ENCODE data around the gene FBXO15.

DNA sequence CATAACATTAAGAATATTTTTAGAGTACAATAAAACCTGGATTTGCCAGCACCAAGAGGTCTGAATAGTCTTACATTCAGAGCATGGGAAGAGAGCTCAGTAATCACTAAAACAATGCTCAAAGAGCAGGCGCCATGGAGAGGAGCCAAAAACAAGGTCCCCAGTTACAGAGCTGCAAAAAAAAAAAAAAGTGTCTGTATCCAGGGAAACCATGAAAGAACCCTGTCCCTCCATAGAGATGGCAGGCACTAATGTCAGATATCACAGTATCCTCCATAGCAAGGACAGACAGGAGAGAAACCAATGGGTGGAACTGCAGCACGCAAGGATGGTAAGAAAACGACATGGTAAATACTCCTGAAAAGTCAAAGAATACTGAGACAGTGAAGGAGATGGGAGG, 19.5 kb downstream of the FBXO15 start:
- TF ChIP-seq EZH2 (IDR thresholded peaks at IDR 0.05; ENCODE audit: low read depth, low read length, severe bottlenecking) (no peak), POLR2A (IDR thresholded peaks at IDR 0.05; ENCODE audit: control extremely low read depth in 1 of 2, low read depth in 2 of 2, low read length in 2 of 2) (no peak), SIN3A (conservative IDR thresholded peaks at IDR 0.05 in 1 of 2, IDR thresholded peaks at IDR 0.05 in 1 of 2; ENCODE audit: low read depth in 1 of 2, low read length in 2 of 2) (no peak), CREB1 (IDR thresholded peaks at IDR 0.05) (no peak), RAD21 (IDR thresholded peaks at IDR 0.05 in 1 of 2, conservative IDR thresholded peaks at IDR 0.05 in 1 of 2; ENCODE audit: low read depth in 2 of 2, low read length in 2 of 2) (no peak)
